SK-N-MC (cell line): ENCODE data around the gene HIGD1C.
"Not testable (repeated sequence)": the region's sequence is repeated elsewhere in the genome, so short reads cannot be mapped to it uniquely, and the experiment has no call there.

ENCODE experiments used
- EZH2 ChIP-seq: fragments of 200-600 bp; sonication (generic); IDR thresholded peaks from one replicate; pipeline ENCODE4 v1.6.1; 2017; ENCODE audit warnings: antibody characterized with exemption
- POLR2AphosphoS5 ChIP-seq: IDR thresholded peaks from 2 replicates; pipeline ENCODE4 v1.6.1; 2012; ENCODE audit warnings: mild to moderate bottlenecking, low read depth, low read length, borderline replicate concordance

DNA sequence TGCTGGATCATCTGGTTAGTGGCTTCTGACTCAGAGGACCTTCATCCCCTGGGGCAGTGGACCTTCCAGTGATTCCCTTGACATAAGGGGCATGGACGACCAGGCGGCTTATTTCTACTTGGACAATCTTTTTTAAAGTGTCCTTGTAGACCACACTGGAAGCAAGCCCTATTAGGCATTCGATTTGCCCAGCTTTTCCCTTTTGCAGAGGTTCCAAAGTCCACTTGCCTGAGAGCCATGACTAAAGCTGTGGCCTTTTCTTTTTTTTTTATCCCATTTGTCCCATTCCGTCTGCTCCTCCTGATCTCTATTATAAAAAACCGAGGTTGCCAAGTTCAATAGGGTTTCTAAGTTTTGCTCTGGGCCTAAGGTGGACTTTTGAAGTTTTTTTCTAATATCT is 43.9 kb upstream of the HIGD1C start:
- TF ChIP-seq EZH2, POLR2AphosphoS5: not testable (repeated sequence)
